Measurements from ENCODE around the gene NPY5R.

- no peak for TF ChIP-seq FOXM1 (CRISPR knock-in tag; IDR thresholded peaks at IDR 0.05)
- no peak for TF ChIP-seq ZNF44 (CRISPR knock-in tag; IDR thresholded peaks at IDR 0.05)
- TF ChIP-seq ZNF136 (CRISPR knock-in tag; IDR thresholded peaks at IDR 0.05; ENCODE audit: low read depth), result no peak
- TF ChIP-seq FOSL1 (CRISPR knock-in tag; IDR thresholded peaks at IDR 0.05; ENCODE audit: borderline replicate concordance), result no peak
- no peak for TF ChIP-seq RFX5 (IDR thresholded peaks at IDR 0.05; ENCODE audit: low read depth, low read length)
Measured at GRCh38 chr4:163309466-163309865, 34.2 kb upstream of the NPY5R start.
